Activated CD4-positive, alpha-beta memory T cell treated with anti-CD3 and anti-CD28 coated beads, Interleukin-2, amount 10 ng/mL, durations not matched to agents 7 days and 5 days (primary cell): ENCODE results near the gene OAT. TPM values are rescaled to one million over a fixed set of nuclear protein-coding genes. Genes with fewer than 3 reads are reported as not detected.
"Not testable (repeated sequence)": the region's sequence is repeated elsewhere in the genome, so short reads cannot be mapped to it uniquely, and the experiment has no call there.

ENCODE experiments used
- CTCF ChIA-PET: fragments of 350-600 bp; sonication (Branson Sonifier 250); formaldehyde crosslinking; loops from one replicate; lab custom pipeline; 2021; ENCODE audit warnings: antibody characterized with exemption, inconsistent platforms; lab: Charles Lee
- POLR2A ChIA-PET: fragments of 350-600 bp; sonication (Branson Sonifier 250); formaldehyde crosslinking; loops from one replicate; lab custom pipeline; 2021; ENCODE audit warnings: antibody characterized with exemption; lab: Charles Lee
- DNase-seq: peaks from one replicate; pipeline ENCODE4 v3.0.0-alpha.2; 2020
- H3K27ac Mint-ChIP-seq: one replicate; pipeline ENCODE4 v1.8.0; 2021; ENCODE audit warnings: mild to moderate bottlenecking, mixed read lengths
- H3K27me3 Mint-ChIP-seq: one replicate; pipeline ENCODE4 v1.8.0; 2021; ENCODE audit warnings: mixed read lengths
- H3K36me3 Mint-ChIP-seq: one replicate; pipeline ENCODE4 v1.8.0; 2021; ENCODE audit warnings: low read depth, mixed read lengths
- H3K4me1 Mint-ChIP-seq: one replicate; pipeline ENCODE4 v1.8.0; 2021; ENCODE audit warnings: mixed read lengths
- H3K4me3 Mint-ChIP-seq: one replicate; pipeline ENCODE4 v1.8.0; 2021; ENCODE audit warnings: mild to moderate bottlenecking, mixed read lengths
- H3K9me3 Mint-ChIP-seq: one replicate; pipeline ENCODE4 v1.8.0; 2021; ENCODE audit warnings: mixed read lengths
- total RNA-seq, 2 experiments: library from RNA; stranded (reverse); gene quantifications; one replicate each; pipeline ENCODE4 v1.2.3, GENCODE V29; 2021

The OAT gene
- total RNA-seq, 2 experiments from 2014 or later = 20.7 to 21.3 TPM

DNA sequence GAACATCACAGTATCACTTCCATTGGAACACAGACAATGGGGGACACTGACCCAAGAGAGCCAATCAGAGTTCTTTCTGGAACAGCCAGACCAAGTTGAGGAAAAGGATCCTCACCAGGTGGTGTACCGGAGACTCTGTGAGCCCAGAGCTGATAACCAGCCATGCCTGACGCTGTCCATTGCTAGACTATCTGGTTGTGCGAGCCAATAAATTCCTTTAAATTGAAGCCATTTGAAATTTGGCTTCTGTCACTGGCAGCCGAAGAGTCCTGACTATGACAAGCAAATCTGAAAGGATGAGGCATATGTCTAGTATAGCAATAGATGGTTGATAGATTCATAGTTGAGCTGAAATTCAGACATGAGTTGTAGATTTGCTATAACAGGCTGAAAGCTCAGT lies 39.8 kb upstream of the OAT start:
- Mint-ChIP-seq H3K9me3 (no peaks in the 10 kb centered on the region), H3K4me1 (peaks cover 12% of the 10 kb centered on the region), H3K36me3 (no peaks in the 10 kb centered on the region), H3K4me3 (no peak overlapping the region), H3K27me3 (peaks cover 31% of the 10 kb centered on the region), H3K27ac (no peak overlapping the region)
- ChIA-PET CTCF (no interaction called here), POLR2A (interaction anchor here (1.9 kb wide), 1 partner anchor 10 kb away, joined by 4 read pairs; no protein-coding TSS in a partner anchor)
- DNase-seq = no peak

DNA sequence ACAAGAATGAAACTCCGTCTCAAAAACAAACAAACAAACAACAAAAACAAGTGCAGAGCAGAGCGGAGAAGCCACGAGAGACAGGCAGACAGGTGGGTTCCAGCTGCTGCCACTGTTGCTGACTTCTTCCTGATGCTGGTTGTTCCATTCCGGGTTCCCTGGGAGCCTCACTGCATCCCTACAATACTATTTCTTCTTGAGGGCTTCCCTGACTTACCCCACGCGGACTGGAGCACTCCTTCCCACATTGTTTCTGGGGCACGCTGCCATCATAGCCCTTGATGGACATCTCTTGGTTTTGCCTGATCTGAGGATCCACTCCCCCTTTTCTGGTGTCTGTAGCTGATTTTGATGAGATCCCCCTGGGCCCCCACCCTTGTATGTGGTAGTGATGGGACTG lies 36.7 kb upstream of the OAT start:
- ChIA-PET CTCF (no interaction called here), POLR2A (no interaction called here)
- peaks cover 57% of the 10 kb centered on the region for H3K27me3 Mint-ChIP-seq
- H3K9me3 Mint-ChIP-seq = no peaks in the 10 kb centered on the region
- DNase-seq = no peak
- H3K4me3 Mint-ChIP-seq = no peak overlapping the region
- H3K4me1 Mint-ChIP-seq = peaks cover under 1% of the 10 kb centered on the region
- H3K36me3 Mint-ChIP-seq = no peaks in the 10 kb centered on the region
- no peak overlapping the region for H3K27ac Mint-ChIP-seq

DNA sequence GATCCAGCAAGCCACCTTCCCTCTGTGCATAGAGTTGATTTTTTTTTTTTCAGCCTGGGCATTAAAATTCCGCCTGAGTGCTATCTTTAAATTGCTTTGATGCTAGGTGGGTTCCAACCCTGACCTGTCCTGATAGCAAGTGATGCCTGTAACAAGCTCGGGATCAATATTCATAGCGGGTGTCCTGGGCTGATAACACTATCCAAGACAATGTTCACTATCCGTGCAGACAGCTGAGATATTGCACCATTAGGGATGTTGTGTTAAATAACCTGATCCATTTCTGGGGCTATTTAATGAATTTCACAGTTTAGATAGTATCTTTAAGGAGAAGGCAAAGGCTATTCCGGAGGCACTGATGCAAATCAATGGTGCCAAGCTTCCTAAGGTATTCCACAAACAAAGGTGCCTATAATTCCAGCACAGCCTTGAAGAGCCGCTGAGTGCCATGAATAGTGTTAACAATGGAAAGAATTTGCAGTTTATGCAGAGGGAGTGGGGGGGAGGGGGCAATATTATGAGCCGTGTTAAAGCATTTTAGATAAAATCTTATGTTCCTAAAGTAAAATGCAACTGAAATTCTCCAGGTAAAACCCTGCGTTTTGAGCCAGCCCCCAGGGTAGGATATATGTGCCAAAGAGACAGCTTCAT lies 35.4 kb upstream of the OAT start:
- Mint-ChIP-seq H3K36me3 (no peaks in the 10 kb centered on the region), H3K4me3 (no peak overlapping the region), H3K9me3 (no peaks in the 10 kb centered on the region), H3K27ac (no peak overlapping the region), H3K27me3 (peaks cover 64% of the 10 kb centered on the region), H3K4me1 (peaks cover 7% of the 10 kb centered on the region)
- ChIA-PET POLR2A (no interaction called here), CTCF (interaction anchor here (1.3 kb wide), 1 partner anchor 50 kb away, joined by 8 read pairs; no protein-coding TSS in a partner anchor)
- no peak for DNase-seq

DNA sequence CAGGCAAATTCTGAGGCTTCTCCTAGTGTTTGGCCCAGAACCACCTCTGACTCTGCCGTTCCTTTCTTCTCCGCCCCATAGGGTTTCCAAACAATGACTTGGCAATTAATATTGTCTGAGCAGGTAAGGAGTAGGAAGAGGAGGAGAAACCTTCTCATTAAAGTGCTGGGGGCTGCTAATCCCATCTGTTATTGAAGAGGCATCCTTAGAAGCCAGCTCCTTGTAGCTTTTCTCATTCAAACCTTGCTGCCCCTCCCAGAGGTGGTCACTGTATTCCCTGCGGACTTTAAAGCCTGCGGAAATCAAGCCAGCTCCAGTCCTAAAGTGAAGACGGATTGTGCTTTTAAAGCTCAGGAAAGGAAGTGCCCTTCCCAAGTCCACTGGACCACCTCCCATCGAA lies 32.6 kb upstream of the OAT start:
- H3K4me3 Mint-ChIP-seq = no peak overlapping the region
- H3K4me1 Mint-ChIP-seq = peaks cover 16% of the 10 kb centered on the region
- H3K27ac Mint-ChIP-seq = no peak overlapping the region
- peaks cover 77% of the 10 kb centered on the region for H3K27me3 Mint-ChIP-seq
- no peaks in the 10 kb centered on the region for H3K9me3 Mint-ChIP-seq
- H3K36me3 Mint-ChIP-seq = no peaks in the 10 kb centered on the region
- no peak for DNase-seq
- POLR2A ChIA-PET = no interaction called here
- CTCF ChIA-PET = no interaction called here

DNA sequence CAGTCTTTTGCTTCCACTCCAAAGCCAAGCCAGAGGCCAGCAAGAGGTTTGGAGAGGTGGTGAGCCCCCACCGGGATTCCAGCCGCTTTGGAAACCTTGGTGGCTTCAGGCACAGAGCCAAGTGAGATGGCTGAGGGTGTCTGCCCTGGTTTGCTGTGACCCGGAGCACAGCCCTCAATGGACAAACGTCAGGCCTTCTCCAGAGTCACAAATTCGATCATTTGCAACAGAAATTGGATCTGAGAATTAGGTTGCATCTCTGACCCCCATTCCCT lies 32.0 kb upstream of the OAT start:
- ChIA-PET POLR2A (no interaction called here), CTCF (no interaction called here)
- no peak overlapping the region for H3K27ac Mint-ChIP-seq
- H3K4me3 Mint-ChIP-seq = no peak overlapping the region
- H3K27me3 Mint-ChIP-seq = peaks cover 78% of the 10 kb centered on the region
- DNase-seq = no peak
- peaks cover 16% of the 10 kb centered on the region for H3K4me1 Mint-ChIP-seq
- H3K9me3 Mint-ChIP-seq = no peaks in the 10 kb centered on the region
- H3K36me3 Mint-ChIP-seq = no peaks in the 10 kb centered on the region

DNA sequence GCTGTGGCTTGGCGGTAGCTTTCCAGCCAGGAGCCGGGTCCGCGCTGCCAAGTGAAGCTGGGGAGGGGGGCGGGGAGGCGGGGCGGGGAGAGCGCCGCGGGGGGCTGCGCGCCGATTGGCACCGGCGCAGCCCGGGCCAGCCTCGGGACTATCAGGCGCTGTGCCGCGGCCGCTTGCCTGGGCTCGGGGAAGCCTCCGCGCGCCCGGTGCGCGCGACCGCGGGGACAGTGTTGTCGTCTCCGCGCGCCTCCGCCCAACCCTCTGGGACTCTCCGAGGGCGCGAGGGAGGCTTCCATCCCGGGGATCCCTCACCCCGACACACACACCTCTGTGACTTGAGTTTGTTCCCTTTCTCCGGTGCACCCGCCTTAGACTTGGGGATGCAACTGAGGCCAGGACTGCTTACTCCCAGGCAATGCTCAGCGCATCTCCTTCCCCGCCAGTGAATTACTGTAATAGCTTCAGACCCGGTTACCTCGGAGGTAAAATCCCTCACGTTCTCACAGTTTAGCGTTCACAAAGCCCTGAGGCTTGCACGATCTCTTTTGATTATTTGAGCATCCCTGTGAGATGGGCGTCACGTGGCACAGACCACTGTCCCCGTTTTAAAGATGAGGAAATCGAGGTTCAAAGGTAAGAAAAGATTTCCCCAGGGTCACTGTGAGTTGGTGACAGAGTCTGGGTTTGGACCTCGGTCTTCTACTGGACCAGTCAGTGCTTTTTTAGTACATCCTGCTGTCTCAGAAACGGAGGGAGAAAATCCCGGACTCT lies 31.5 kb upstream of the OAT start, which contains the start of gene NKX1-2:
TSS of gene NKX1-2 (minus strand) at position 24 of the 771 bp plus-strand sequence. CDS start 92 bp downstream, outside the sequence.
- ChIA-PET POLR2A (no interaction called here), CTCF (no interaction called here)

DNA sequence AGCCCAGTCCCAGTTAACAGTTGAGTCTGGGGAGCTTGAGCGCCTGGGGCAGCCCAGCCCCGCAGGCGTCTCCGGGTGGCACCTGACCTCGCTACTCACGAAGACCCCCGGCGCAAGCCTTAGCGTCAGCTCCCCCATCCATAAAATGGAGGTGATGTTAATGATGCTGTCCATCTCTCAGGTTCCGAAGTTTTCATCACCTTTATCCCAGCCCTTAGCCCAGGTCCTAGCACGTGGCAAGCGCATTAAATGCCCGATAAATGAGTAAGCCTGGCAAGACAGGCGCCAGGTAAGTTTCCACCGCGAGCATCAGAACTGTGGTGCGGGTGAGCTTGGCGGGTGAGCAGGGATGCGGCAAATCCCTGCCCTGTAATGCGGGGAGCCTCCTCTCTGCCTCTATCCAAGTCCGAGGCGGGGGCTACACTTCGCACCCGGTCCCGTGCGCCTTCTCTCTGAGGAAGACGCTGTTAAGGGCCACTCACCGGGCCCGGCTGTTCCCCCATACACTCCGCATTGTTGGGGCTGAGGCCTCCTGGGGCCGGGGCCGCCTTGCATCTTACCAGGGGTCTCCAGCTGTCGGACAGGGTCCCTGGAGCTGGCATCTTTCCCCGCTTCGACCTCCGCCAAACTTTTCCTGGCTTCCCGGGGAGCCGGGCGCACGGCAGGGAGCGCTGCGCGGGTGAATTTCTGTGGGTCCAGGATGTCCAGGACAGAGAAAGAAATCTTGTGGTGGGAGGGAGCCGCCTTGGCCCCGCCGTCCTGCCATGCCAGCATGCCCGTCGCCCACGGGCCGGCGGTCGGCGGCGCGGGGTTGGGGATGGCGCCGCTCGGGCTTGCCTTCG lies 30.7 kb upstream of the OAT start:
- no peak overlapping the region for H3K4me3 Mint-ChIP-seq
- CTCF ChIA-PET = no interaction called here
- H3K27me3 Mint-ChIP-seq = peaks cover 80% of the 10 kb centered on the region
- H3K9me3 Mint-ChIP-seq = no peaks in the 10 kb centered on the region
- no peaks in the 10 kb centered on the region for H3K36me3 Mint-ChIP-seq
- no peak for DNase-seq
- POLR2A ChIA-PET = interaction anchor here (1.1 kb wide), 1 partner anchor 10 kb away, joined by 4 read pairs; no protein-coding TSS in a partner anchor
- H3K4me1 Mint-ChIP-seq = peaks cover 16% of the 10 kb centered on the region
- H3K27ac Mint-ChIP-seq = no peak overlapping the region

More for the DNA sequence above, 31.5 kb upstream of the OAT start, which contains the start of gene NKX1-2:
- no peak for DNase-seq
- no peak within 1 kb of the TSS for H3K27ac Mint-ChIP-seq
- H3K4me3 Mint-ChIP-seq = no peak within 1 kb of the TSS
- peaks cover 16% of the 10 kb centered on the region for H3K4me1 Mint-ChIP-seq
- no peaks in the 10 kb centered on the region for H3K9me3 Mint-ChIP-seq
- H3K36me3 Mint-ChIP-seq = no peaks in the 10 kb centered on the region
- peaks cover 81% of the 10 kb centered on the region for H3K27me3 Mint-ChIP-seq

DNA sequence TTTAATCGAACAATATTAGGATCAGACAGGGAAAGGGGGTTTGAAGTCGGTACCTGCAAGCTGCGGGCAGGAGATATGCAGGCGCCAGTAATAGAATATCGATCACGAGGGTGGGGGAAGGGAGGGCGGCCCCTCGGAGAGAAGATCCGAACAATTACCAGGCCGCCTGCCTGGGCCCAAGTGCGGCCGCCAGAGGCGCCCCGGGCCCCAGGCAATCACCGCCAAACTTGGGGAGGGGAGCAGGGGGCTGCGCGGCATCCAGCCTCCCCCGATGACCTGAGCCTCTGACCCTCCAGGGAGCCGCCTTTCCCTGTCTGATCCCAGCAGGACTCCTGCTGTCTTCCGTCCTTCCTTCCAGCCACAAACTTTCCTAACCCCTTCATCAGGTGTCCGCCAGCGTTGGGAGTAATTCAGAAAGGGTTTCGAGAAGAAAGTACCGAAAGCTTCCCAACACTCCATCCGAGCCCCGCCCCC lies 30.0 kb upstream of the OAT start:
- H3K27ac Mint-ChIP-seq = no peak overlapping the region
- CTCF ChIA-PET = no interaction called here
- peaks cover 16% of the 10 kb centered on the region for H3K4me1 Mint-ChIP-seq
- no peaks in the 10 kb centered on the region for H3K9me3 Mint-ChIP-seq
- DNase-seq = no peak
- POLR2A ChIA-PET = interaction anchor here (1.1 kb wide), 1 partner anchor 11 kb away, joined by 4 read pairs; no protein-coding TSS in a partner anchor
- H3K36me3 Mint-ChIP-seq = no peaks in the 10 kb centered on the region
- peaks cover 75% of the 10 kb centered on the region for H3K27me3 Mint-ChIP-seq
- H3K4me3 Mint-ChIP-seq = no peak overlapping the region

DNA sequence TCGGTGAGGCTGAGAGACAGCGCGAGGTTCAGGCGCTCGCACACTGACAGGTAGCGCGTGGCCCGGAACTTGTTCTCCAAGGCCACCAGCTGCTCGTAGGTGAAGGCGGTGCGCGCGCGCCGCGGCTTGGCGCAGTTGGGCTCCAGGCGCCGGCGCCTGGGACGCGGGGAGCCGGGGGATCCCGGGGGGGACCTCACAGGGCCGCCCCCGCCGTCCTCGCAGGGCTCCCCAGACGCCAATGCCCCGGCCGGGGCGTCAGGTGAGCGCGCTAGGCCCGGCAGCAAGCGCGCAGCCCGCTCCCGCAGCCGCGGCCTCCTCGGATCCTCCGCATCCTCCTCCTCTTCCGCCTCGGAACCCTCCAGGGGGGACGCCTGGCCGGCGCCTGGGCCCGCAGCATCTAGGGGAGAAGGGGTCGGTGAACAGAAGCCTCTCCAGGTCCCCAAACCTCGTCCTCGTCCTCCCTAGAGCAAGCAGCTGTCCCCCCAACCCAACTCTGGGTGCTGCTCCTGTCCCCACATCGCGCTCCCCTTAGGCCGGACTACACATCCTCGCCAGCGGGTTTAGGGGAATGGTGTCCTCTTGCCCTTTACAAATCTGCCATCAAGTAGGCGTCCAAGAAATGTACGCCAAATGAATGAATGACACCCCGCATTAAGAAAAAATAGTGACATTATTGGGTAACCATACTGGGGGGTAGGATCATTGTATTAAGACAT lies 29.2 kb upstream of the OAT start:
- H3K4me3 Mint-ChIP-seq = no peak overlapping the region
- no peak for DNase-seq
- H3K4me1 Mint-ChIP-seq = peaks cover 16% of the 10 kb centered on the region
- ChIA-PET POLR2A (no interaction called here), CTCF (no interaction called here)
- no peaks in the 10 kb centered on the region for H3K36me3 Mint-ChIP-seq
- H3K27ac Mint-ChIP-seq = no peak overlapping the region
- H3K27me3 Mint-ChIP-seq = peaks cover 71% of the 10 kb centered on the region
- no peaks in the 10 kb centered on the region for H3K9me3 Mint-ChIP-seq

DNA sequence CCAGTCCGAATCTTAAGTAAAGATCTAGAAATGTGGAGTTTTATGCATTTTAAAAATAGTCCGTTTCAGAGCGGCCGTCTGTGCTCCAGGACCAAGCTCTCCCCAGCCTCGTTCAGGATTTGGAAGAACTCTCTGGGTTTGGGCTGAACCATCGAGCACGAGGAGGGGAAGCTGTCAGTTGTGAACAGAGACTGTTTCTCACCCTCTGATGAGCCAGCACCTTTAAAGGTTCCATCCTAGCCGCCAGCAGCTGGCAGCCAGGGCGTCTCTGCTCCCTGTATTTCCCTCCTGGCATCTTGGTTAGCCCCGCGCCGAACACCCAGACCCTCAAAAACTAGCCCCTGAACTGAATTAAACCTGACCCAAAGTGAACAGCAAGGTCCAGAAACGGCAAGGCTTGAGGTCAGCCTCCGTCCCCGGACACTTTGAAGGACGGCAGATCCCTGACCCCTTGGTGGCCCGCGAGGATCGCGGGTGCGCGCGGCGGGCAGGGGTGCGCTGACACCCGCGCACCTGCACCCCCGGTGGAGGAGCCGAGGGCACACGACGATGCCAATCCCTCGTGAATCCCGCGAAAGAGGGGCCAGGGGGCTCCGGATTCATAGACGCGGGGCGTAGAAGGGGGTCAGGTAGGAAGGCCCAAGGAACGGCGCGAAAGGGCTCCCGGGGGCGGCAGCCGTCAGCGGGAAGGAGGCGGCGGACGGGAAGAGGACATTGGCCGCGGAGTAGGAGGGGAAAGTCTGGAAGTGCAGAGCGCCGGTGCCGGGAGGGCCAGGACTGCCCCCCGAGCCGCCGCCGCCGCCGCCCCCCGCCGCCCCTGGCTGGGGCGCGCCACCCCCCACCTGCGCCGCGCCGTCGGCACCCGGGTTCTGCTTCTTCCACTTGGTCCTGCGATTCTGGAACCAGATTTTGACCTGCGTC lies 28.4 kb upstream of the OAT start:
- ChIA-PET CTCF (interaction anchor here (1.3 kb wide), 1 partner anchor 15 kb away, joined by 3 read pairs; the partner anchor contains the start of gene LHPP), POLR2A (no interaction called here)
- Mint-ChIP-seq H3K4me3 (no peak overlapping the region), H3K9me3 (no peaks in the 10 kb centered on the region), H3K27me3 (peaks cover 65% of the 10 kb centered on the region), H3K27ac (no peak overlapping the region), H3K4me1 (peaks cover 16% of the 10 kb centered on the region), H3K36me3 (no peaks in the 10 kb centered on the region)
- DNase-seq = no peak

DNA sequence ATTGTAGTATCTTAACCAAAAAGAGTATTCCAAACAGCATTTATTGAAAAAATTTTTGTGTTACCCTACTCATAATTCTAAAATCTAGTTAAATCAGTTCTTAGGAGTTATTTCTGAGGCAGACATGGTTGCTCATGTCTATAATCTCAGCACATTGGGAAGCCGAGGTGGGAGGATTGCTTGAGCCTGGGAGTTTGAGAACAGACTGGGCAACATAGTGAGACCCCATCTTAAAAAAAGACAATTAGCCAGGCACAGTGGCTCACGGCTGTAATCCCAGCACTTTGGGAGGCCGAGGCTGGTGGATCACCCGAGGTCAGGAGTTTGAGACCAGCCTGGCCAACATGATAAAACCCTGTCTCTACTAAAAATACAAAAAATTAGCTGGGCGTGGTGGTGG lies 23.0 kb upstream of the OAT start:
- peaks cover 25% of the 10 kb centered on the region for H3K27me3 Mint-ChIP-seq
- DNase-seq, POLR2A ChIA-PET, H3K27ac Mint-ChIP-seq, CTCF ChIA-PET, H3K36me3 Mint-ChIP-seq, H3K4me3 Mint-ChIP-seq, H3K4me1 Mint-ChIP-seq, H3K9me3 Mint-ChIP-seq: not testable (repeated sequence)

DNA sequence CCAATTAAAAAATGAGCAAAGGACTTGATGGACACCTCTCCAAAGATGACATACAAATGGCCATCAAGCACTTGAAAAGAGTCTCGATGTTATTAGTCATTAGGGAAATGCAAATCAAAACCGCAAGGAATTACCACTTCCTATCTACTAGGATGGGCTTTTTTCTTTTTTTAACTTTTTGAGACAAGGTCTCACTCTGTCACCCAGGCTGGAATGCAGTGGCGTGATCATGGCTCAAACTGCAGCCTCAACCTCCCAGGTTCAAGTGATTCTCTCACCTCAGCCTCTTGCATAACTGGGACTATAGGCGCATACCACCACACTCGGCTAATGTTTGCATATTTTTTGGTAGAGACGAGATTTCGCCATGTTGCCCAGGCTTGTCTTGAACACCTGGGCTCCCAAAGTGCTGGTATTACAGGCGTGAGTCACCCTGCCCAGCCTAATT lies 17.5 kb upstream of the OAT start:
- ChIA-PET CTCF (no interaction called here), POLR2A (no interaction called here)
- Mint-ChIP-seq H3K36me3 (no peaks in the 10 kb centered on the region), H3K27me3 (peaks cover 3% of the 10 kb centered on the region), H3K9me3 (no peaks in the 10 kb centered on the region), H3K27ac (no peak overlapping the region), H3K4me3 (no peak overlapping the region), H3K4me1 (no peaks in the 10 kb centered on the region)
- DNase-seq = no peak
